ENCODE data around the gene ETNPPL.

- no peak for TF ChIP-seq CTCF (IDR thresholded peaks at IDR 0.05)
- no peak for TF ChIP-seq POLR2A (IDR thresholded peaks at IDR 0.05)
These were observed 30.6 kb upstream of the ETNPPL start for GRCh38 chr4:108793415-108793814.

All from uterus (tissue), 2 donors.